GM19351 (cell line): Measurements from ENCODE around the gene CES2.
"Not testable (repeated sequence)": the region's sequence is repeated elsewhere in the genome, so short reads cannot be mapped to it uniquely, and the experiment has no call there.

ENCODE experiments used
- ATAC-seq: cut with Tn5 transposase; IDR thresholded peaks from one replicate; pipeline ENCODE4 v1.9.1; 2021; ENCODE audit warnings: mild to moderate bottlenecking, moderate library complexity; ENCODE audit not compliant: unreplicated experiment

Gene CES2, protein sequence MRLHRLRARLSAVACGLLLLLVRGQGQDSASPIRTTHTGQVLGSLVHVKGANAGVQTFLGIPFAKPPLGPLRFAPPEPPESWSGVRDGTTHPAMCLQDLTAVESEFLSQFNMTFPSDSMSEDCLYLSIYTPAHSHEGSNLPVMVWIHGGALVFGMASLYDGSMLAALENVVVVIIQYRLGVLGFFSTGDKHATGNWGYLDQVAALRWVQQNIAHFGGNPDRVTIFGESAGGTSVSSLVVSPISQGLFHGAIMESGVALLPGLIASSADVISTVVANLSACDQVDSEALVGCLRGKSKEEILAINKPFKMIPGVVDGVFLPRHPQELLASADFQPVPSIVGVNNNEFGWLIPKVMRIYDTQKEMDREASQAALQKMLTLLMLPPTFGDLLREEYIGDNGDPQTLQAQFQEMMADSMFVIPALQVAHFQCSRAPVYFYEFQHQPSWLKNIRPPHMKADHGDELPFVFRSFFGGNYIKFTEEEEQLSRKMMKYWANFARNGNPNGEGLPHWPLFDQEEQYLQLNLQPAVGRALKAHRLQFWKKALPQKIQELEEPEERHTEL

DNA sequence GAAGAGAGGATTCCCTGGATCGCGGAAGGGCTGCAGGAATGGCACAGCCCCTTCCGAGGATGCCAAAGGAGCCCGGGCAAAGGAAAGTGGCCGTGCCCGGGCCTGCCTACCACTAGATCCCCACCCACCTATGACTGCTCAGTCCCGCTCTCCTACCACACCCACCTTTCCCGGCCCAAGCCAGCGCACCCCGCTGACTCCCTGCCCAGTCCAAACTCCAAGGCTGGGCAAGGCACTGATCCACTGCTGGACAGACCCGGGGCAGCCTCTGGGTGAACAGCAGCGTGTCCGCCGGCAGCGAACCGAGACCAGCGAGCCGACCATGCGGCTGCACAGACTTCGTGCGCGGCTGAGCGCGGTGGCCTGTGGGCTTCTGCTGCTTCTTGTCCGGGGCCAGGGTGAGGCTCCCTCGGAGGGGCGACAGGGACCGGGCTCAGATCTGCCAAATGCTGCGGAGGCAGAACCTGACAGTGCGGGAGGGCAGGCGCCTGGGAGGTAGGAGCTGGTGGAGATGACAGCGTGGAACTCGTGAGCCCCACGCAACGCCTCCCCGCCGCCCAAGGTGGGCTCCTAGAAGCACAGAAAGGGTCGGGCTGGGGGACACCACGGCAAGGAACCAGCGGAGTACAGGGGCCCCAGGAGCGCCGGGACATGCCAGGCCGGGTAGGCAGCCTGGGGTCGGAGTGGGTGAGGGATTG lies at the start of gene CES2:
Gene CES2 (plus strand): TSS at position 203 of the 698 bp plus-strand sequence. CDS start 120 bp downstream, at position 323.
- no peak for ATAC-seq

DNA sequence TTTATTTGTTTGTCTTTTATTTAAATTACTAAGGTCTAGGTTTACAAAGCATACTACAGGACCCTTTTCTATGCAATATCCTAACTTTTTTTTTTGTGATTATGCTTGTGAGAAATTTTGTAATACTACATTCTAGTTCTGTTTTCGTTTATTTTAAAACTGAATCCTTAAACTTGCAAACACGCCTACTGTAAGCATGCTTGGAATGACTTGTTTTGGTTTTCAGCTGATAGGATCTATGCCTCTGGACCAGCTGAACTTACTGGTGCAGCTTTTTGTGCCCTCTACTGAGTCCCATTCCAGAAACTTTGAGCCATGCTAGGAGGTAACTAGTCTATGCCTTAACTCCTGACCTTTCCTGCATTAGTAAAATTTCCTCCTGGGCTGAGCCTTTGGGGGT lies 49.0 kb upstream of the CES2 start:
- no peak for ATAC-seq

- no peak for ATAC-seq
Observed at GRCh38 chr16:66886914-66887313, 48.4 kb upstream of the CES2 start.

DNA sequence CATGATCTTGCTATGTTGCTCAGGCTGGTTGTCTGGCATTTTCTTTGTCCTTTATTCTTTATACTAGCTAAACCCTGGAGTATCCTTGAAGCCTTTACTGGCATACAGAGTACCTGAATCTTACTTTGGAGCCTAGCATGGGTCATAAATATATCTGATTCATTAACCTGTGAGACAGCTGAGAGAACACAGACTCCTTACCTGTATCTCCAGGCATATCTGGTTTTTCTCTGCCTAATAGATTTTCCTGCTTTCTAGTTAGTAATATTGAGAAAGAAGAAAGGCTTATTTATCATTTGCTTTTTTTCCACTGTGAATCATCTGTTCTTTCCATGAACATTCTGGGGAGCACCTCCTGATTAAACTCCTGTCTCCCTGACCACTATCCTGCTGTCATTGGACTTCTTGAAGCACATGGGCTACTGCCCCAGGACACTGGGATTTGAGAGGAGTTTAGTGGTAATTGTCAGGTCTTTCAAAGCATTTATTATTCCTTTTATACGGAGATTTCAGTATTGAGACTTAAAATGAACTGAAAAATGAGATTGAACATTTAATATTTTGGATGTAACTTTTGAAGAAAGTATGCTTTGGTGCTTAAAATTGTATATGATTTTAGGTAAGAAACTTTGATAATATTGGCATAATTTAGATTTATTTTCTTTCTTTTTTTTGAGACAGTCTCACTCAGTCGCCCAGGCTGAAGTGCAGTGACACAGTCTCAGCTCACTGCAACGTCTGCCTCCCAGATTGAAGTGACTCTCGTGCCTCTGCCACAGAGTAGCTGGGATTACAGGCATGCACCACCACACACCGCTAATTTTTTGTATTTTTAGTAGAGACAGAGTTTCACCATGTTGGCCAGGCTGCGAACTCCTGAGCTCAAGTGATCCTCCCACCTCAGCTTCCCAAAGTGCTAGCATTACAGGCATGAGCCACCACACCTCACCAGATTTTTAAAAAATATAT lies 46.4 kb upstream of the CES2 start:
- no peak for ATAC-seq

- no peak for ATAC-seq
Observed at GRCh38 chr16:66889622-66890021, 45.7 kb upstream of the CES2 start.

DNA sequence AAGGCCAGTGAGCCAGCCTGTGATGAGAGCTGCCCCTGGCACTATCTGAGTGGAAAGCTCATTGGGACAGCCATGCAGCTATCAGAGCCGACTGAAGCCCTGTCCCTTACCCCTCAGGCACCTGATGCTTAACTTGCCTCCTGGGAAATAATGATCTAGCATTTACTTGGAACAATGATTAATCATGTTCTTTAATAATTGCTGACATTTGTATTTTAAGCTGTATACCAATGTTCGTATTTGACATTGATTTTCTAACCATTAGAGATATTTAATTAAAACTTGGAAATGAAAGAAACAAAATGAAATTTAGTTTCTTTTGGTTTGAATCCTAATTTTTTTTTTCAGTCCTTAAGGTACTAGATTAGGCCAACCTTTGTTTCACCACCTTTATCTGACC lies 44.5 kb upstream of the CES2 start:
- no peak for ATAC-seq

GRCh38 chr16:66891360-66891759 lies 44.0 kb upstream of the CES2 start:
- ATAC-seq = no peak

GRCh38 chr16:66891797-66892196 lies 43.5 kb upstream of the CES2 start:
- no peak for ATAC-seq

DNA sequence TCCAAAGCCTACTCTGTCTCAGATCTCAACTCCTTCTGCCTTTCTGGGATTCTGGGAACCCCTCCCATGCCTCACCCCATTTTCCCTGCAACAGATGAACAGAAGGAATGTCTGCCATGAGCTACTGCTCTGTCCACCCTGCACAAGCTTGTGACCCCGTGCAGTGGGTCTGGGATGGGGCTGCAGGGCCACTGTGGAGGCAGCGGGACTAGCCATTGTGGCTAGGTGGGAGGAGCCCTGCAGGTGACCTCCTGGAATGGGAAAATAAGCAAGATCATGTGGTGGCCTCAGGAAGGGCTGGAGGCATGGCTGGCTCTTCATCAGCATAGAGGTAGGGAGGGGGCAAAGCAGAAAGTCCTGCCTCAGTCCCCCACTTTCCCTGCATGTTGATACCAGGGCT lies 41.3 kb upstream of the CES2 start:
- no peak for ATAC-seq

DNA sequence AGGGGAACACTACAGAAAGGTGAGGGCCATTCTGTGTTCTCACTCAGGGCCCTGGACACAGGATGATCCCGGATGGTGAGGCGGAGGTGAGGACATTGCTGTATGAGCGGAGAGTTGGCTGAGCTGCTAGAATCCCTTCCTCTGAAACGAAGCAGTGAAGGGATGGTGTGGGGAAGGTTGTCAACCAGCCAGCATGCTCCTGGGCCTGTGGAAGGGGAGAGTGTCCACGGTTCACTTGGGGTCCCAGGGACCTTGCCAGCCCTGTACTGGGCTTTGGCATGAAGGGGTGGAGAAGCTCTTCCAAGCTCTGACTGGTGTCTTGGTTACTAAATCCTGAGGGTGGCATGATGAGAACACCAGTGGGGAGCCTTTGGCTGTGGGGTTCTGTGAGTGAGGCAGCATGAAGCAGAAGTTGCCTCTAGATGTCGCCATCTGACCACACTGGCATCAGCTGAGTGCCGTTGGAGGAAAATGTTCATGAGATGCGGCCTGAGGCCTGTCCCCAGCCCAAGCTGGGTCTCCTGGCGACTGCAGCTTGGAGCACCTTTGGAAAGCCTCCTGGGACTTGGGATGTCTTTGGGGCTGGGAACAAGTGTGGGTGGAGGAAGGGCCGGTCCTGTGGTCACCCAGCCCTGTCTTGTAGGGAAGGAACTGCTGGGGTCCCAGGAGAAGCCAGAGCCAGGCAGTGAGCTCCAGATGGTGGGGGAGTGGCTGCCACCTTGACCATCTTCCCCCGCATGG lies 40.2 kb upstream of the CES2 start:
- peak; percentile 83 for ATAC-seq

DNA sequence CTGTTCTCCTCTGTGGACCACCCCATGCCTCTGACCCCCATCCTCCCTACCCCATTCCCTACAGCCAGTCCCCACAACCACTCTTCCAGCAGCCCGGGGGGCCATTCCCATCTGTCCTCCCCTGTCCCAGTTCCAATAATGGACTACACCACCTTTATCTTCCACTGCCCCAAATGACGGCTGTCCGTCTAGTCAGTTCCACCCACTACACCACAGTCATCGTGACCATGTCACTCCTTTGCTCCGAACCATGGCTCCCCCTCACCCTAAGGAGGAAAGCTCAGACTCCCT lies 39.7 kb upstream of the CES2 start:
- ATAC-seq = no peak

GRCh38 chr16:66895999-66896398 lies 39.3 kb upstream of the CES2 start:
- no peak for ATAC-seq

DNA sequence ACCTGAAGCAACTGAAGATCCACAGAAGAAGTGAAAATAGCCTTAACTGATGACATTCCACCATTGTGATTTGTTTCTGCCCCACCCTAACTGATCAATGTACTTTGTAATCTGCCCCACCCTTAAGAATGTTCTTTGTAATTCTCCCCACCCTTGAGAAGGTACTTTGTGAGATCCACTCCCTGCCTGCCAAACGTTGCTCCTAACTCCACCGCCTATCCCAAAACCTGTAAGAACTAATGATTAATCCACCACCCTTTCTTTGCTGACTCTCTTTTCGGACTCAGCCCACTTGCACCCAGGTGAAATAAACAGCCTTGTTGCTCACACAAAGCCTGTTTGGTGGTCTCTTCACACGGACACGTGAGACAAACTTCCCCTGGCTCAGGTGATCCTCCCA lies 38.6 kb upstream of the CES2 start:
- not testable (repeated sequence) for ATAC-seq

DNA sequence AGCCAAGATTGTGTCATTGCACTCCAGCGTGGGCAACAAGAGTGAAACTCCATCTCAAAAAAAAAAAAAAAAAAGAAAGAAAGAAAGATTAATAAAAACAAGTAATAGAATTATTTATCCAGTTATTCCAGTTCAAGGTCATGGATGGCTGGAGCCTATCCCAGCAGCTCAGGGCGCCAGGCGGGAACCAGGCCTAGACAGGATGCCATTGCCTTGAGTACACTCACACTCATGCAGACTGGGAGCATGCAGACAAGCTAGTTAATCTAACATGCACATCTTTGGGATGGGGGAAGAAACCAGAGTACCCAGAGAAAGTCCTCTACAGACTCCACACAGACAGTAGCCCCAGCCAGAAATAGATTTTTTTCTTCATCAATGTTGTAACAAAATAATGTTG lies 37.1 kb upstream of the CES2 start:
- no peak for ATAC-seq

DNA sequence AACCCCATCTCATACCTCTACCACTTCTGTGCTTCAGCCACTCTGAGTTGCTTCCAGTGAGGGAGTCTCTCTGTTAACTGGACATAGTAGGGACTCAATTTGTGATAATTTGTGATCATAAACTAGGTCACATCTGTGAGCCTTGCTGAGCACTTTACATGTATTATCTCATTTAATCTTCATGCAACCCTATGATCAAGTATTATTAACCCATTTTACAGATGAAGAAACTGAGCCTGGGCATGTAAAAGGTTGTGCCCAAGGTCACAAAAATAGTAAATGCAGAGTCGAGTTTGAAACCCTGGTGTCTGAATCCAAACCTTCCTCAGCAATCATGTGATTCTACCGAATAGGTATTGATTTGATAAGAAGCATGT lies 36.4 kb upstream of the CES2 start:
- no peak for ATAC-seq

GRCh38 chr16:66899310-66899944 lies 35.9 kb upstream of the CES2 start:
- ATAC-seq = no peak

DNA sequence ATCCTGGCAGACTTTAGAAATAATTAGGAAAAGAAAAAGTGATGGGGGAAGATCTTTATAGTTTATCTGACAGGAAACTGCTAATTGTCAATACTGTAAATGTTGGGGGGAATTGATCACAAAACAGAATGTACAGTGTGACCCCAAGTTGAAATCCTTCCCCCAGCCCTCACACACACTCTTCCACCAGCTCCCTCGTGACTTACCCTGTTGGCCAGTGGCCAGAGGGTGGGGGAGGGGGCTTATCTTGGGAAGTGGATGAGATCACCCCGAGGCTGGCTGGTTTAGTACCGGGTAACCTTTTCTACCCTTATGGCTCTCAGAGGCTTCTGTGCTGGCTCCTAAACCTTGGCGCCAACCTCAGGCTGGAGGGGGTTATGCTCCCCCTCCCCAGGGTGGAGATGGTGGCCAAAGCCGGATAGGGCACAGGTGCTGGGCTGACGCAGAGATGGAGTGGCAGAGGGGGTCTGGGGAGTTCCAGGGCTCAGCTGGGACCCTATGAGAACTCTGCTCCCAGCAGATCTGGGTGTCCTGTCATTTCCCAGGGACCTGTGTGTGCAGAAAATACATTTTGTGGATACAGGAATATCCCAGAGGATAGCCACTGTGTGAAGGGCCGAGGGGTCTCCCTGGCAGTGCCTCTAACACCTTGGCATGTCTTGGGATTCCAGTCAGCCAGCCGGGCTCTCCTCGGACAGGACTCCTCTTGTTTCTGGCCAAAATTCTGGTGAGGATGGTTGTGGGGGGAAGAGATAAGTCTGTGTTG lies 35.2 kb upstream of the CES2 start:
- ATAC-seq = no peak

GRCh38 chr16:66900721-66901441 lies 34.4 kb upstream of the CES2 start:
- no peak for ATAC-seq

GRCh38 chr16:66901626-66902025 lies 33.7 kb upstream of the CES2 start:
- no peak for ATAC-seq
